Measurements from ENCODE around the gene GALNT2. TPM values are rescaled to one million over a fixed set of nuclear protein-coding genes. Genes with fewer than 3 reads are reported as not detected.

Gene GALNT2
- total RNA-seq, 4 donors from 2014 or later, result 50.7 to 85.0 (median 71.8) TPM

GRCh38 chr1:230235876-230236275 lies 168.8 kb downstream of the GALNT2 start:
- ATAC-seq (ENCODE audit: low FRiP score) (no peak), DNase-seq (ENCODE audit: low spot score) (no peak)
- no peak for TF ChIP-seq CTCF (IDR thresholded peaks at IDR 0.05)

- DNase-seq (ENCODE audit: low spot score), result no peak
- TF ChIP-seq CTCF (IDR thresholded peaks at IDR 0.05), result no peak
- no peak for ATAC-seq (ENCODE audit: low FRiP score)
Measured at GRCh38 chr1:230236301-230237008, 169.4 kb downstream of the GALNT2 start.

- peak; percentile 79 for ATAC-seq (ENCODE audit: low FRiP score)
- no peak for TF ChIP-seq CTCF (IDR thresholded peaks at IDR 0.05)
Measured at GRCh38 chr1:230237009-230237370, 170.0 kb downstream of the GALNT2 start.

GRCh38 chr1:230237805-230238204 lies 170.8 kb downstream of the GALNT2 start:
- DNase-seq (ENCODE audit: low spot score) (no peak), ATAC-seq (ENCODE audit: low FRiP score) (no peak)
- TF ChIP-seq CTCF (IDR thresholded peaks at IDR 0.05), result no peak

More at GRCh38 chr1:230237009-230237370, 170.0 kb downstream of the GALNT2 start:
- DNase-seq (ENCODE audit: low spot score), result no peak

DNA sequence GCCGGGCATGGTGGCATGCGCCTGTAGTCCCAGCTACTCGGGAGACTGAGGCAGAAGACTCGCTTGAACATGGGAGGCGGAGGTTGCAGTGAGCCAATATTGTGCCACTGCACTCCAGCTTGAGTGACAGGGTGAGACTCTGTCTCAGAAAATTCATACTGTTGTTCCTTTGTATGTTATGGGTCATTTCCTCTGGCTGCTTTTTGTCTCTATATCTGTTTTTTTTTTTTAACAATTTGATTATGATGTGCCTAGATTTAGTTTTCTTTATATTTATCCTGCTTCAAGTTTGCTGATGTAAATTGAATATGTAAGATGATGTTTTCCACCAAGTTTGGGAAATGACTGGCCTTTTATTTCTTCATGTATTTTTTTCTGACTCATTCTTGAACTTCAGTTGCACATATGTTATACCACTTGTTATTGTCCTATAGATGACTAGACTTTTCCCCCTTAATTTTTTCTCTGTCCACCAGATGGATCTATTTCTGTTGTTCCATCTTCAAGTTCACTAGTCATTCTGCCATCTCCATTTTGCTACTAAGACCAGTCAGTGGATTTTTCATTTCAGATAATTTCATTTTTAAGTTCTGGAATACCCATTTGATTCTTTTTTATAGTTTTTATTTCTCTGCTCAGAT lies 173.5 kb downstream of the GALNT2 start:
- no peak for ATAC-seq (ENCODE audit: low FRiP score)
- TF ChIP-seq CTCF (IDR thresholded peaks at IDR 0.05), result no peak
- no peak for DNase-seq (ENCODE audit: low spot score)

GRCh38 chr1:230242326-230242725 lies 175.3 kb downstream of the GALNT2 start:
- DNase-seq (ENCODE audit: low spot score) (no peak), ATAC-seq (ENCODE audit: low FRiP score) (no peak)
- no peak for TF ChIP-seq CTCF (IDR thresholded peaks at IDR 0.05)

DNA sequence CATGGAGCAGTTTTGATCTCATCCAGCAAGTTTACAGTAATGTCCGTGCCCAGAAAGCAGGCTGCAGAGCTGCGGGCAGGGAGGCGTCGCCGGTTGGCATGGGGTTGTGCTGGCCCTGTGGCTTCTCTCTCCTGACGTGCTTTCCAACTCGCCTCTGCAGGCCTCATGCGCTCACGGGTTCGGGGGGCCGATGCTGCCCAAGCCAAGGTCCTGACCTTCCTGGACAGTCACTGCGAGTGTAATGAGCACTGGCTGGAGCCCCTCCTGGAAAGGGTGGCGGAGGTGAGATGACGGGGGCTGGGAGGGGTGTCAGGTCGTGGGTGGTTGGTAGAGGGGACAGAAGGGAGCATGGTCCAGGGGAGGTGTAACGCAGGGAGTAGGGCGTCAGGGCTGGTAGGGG lies 176.1 kb downstream of the GALNT2 start:
- TF ChIP-seq CTCF (IDR thresholded peaks at IDR 0.05), result no peak
- DNase-seq (ENCODE audit: low spot score) (no peak), ATAC-seq (ENCODE audit: low FRiP score) (no peak)

All from omental fat pad (tissue), 4 donors.